K562 (cell line): ENCODE data around the gene SUPT3H. TPM values are rescaled to one million over a fixed set of nuclear protein-coding genes. Genes with fewer than 3 reads are reported as not detected.

Experiments
- ATAC-seq: fragments of 200-7000 bp; cut with Tn5 transposase; 3 replicates; pipeline ENCODE4 v1.9.1; 2020; ENCODE audit warnings: moderate library complexity
- BruUV-seq: library from RNA; stranded (reverse); fragments of 400-500 nt; replicated peaks from 2 replicates; lab custom pipeline; 2021; lab: Mats Ljungman, UMichigan
- CTCF ChIA-PET: fragments of 300-600 bp; formaldehyde crosslinking; extraction: SDS; loops from one replicate; lab custom pipeline; 2021; ENCODE audit warnings: low intra/inter-chr PET ratio; lab: Yijun Ruan, JAX
- POLR2A ChIA-PET: fragments of 300-600, 350-650 bp; sonication (Branson Sonifier 250); formaldehyde crosslinking; extraction: SDS; loops from one replicate; lab custom pipeline; 2021; ENCODE audit warnings: antibody characterized with exemption, inconsistent platforms; lab: Yijun Ruan, JAX
- DNase-seq, 4 experiments: peaks; one replicate each; pipeline versions ENCODE4 v3.0.0 to v3.0.0-alpha.2; 2011 to 2018; ENCODE audit warnings: low spot score in 3 of 4, mixed read lengths in 3 of 4; ENCODE audit errors: extremely low read depth in 1 of 4
- FAIRE-seq: peaks from 2 replicates; lab custom pipeline; 2011; peaks lifted over from hg19 to GRCh38; lab: Jason Lieb, UNC
- H2AFZ ChIP-seq: 2 replicates; pipeline ENCODE4 v1.6.0; 2011; ENCODE audit warnings: low read depth, low read length, control low read depth, inconsistent platforms
- H3K27ac ChIP-seq: fragments of 200-600 bp; 3 replicates; pipeline ENCODE4 v1.8.0; 2011; ENCODE audit warnings: low read depth, mild to moderate bottlenecking, control low read depth, inconsistent platforms, low read length, moderate library complexity, mixed read lengths; ENCODE audit errors: extremely low read depth
- H3K27me3 ChIP-seq, 2 experiments: fragments of 300-600 bp in 1 of 2; 2 replicates in 1 of 2; 3 replicates in 1 of 2; pipeline versions ENCODE4 v1.6.0 to v1.8.0; 2011; ENCODE audit warnings: inconsistent platforms in 2 of 2, low read length in 2 of 2, mild to moderate bottlenecking in 1 of 2, mixed read lengths in 1 of 2, moderate library complexity in 1 of 2; ENCODE audit not compliant: control insufficient read depth in 2 of 2, insufficient read depth in 2 of 2
- H3K36me3 ChIP-seq: fragments of 300-600 bp; 3 replicates; pipeline ENCODE4 v1.8.0; 2011; ENCODE audit warnings: mild to moderate bottlenecking, low read length, inconsistent platforms; ENCODE audit not compliant: control insufficient read depth, insufficient read depth
- H3K4me1 ChIP-seq, 2 experiments: fragments of 200-600 bp in 1 of 2; replicated peaks in 1 of 2; 2 replicates in 1 of 2; 3 replicates in 1 of 2; pipeline versions ENCODE4 v1.5.1 to v1.8.0; 2011; ENCODE audit warnings: inconsistent platforms in 2 of 2, low read length in 2 of 2, mild to moderate bottlenecking in 1 of 2, mixed read lengths in 1 of 2, moderate library complexity in 1 of 2; ENCODE audit not compliant: control insufficient read depth in 2 of 2, insufficient read depth in 2 of 2
- H3K4me2 ChIP-seq: 2 replicates; pipeline ENCODE4 v1.6.1; 2011; ENCODE audit warnings: low read length, control low read depth, inconsistent platforms, mixed read lengths; ENCODE audit not compliant: insufficient read depth
- H3K4me3 ChIP-seq: fragments of 200-600 bp; sonication (generic), shearing (Covaris generic); 2 replicates; pipeline ENCODE4 v1.5.1; 2016; ENCODE audit warnings: control low read depth, inconsistent platforms
- H3K79me2 ChIP-seq: fragments of 200-600 bp; 3 replicates; pipeline ENCODE4 v1.8.0; 2011; ENCODE audit warnings: low read length, inconsistent platforms; ENCODE audit not compliant: control insufficient read depth, insufficient read depth
- H3K9ac ChIP-seq, 2 experiments: 2 replicates each; pipeline versions ENCODE4 v1.6.0 to v1.6.1; 2011; ENCODE audit warnings: low read depth in 2 of 2, low read length in 2 of 2, control low read depth in 1 of 2, inconsistent platforms in 1 of 2, mild to moderate bottlenecking in 1 of 2, mixed read lengths in 1 of 2; ENCODE audit not compliant: insufficient read depth in 1 of 2
- H3K9me1 ChIP-seq: one replicate; pipeline ENCODE4 v1.6.0; 2011; ENCODE audit warnings: inconsistent platforms, mild to moderate bottlenecking, low read length, moderate library complexity; ENCODE audit not compliant: control insufficient read depth, insufficient read depth
- H3K9me3 ChIP-seq: replicated peaks from 2 replicates; pipeline ENCODE4 v1.5.1; 2011; ENCODE audit warnings: low read depth, low read length, inconsistent platforms; ENCODE audit not compliant: control insufficient read depth, insufficient read depth
- H4K20me1 ChIP-seq: replicated peaks from 2 replicates; pipeline ENCODE4 v1.6.1; 2011; ENCODE audit warnings: low read length, inconsistent platforms, mixed read lengths; ENCODE audit not compliant: control insufficient read depth, insufficient read depth
- BRCA1 ChIP-seq, 2 experiments: fragments of 450-650 bp in 1 of 2; sonication (generic) in 1 of 2; formaldehyde crosslinking in 1 of 2; IDR thresholded peaks; 2 replicates each; pipeline versions ENCODE4 v1.5.0 to v1.6.1; 2017 to 2020; ENCODE audit warnings: mild to moderate bottlenecking in 1 of 2, missing genetic modification reagents in 1 of 2
- CTCF ChIP-seq, 3 experiments: IDR thresholded peaks in 2 of 3; conservative IDR thresholded peaks in 1 of 3; 2 replicates each; pipeline ENCODE4 v1.5.1; 2011 to 2012; ENCODE audit warnings: low read length in 3 of 3, mild to moderate bottlenecking in 3 of 3, control low read depth in 2 of 3, improper control_type of control experiment in 1 of 3, inconsistent platforms in 1 of 3, low read depth in 1 of 3, mixed read lengths in 1 of 3, moderate library complexity in 1 of 3; ENCODE audit not compliant: insufficient read depth in 2 of 3
- GABPB1 ChIP-seq: sonication (generic); formaldehyde crosslinking; IDR thresholded peaks from 2 replicates; pipeline ENCODE4 v1.8.0; 2022; ENCODE audit warnings: mild to moderate bottlenecking, missing genetic modification reagents
- ZHX1 ChIP-seq: fragments of 150-350 bp; conservative IDR thresholded peaks from 2 replicates; pipeline ENCODE4 v1.6.1; 2014; ENCODE audit warnings: low read length
- WGBS: fragments of 100-300 bp; shearing (Covaris generic); methylation state at CpG from one replicate; pipeline ENCODE4 v1.1.6; 2016; ENCODE audit warnings: low coverage, mixed read lengths; ENCODE audit not compliant: insufficient coverage; ENCODE audit errors: missing lambda C conversion rate; 5-methylcytosine and 5-hydroxymethylcytosine counted together
- in situ Hi-C: fragments of 300-500 bp; cut with MboI; formaldehyde crosslinking; loops from 4 replicates; pipeline ENCODE4 v1.15.0; 2018; ENCODE audit warnings: inconsistent platforms, mixed read lengths
- intact Hi-C: fragments of 100-400 bp; cut with micrococcal nuclease; formaldehyde crosslinking; loops from 2 replicates; pipeline ENCODE4 v1.14.2; 2022
- polyA plus RNA-seq, 8 experiments: library from polyadenylated mRNA; depleted of rRNA in 4 of 8; stranded (reverse) in 5 of 8; unstranded in 3 of 8; fragments of >200 nt; fragmentation: Nextera tagmentation in 2 of 8; fragmentation: Illumina TruSeq in 1 of 8; extraction: Ambion mirVana in 2 of 8; extraction: Trizol in 1 of 8; gene quantifications; 2 replicates each; pipeline versions ENCODE4 v1.2.1 to v1.2.3, GENCODE V29; 2011 to 2014; ENCODE audit warnings: inconsistent platforms in 1 of 8, missing spikeins in 1 of 8
- total RNA-seq, 7 experiments: library from RNA; depleted of rRNA in 6 of 7; stranded (reverse); fragments of >200 nt in 6 of 7; fragmentation: Illumina TruSeq in 2 of 7; extraction: Trizol in 2 of 7; gene quantifications; 2 replicates each; pipeline versions ENCODE4 v1.2.1 to v1.2.3, GENCODE V29; 2011 to 2021; ENCODE audit warnings: low replicate concordance in 1 of 7

The SUPT3H gene
- total and polyA plus RNA-seq, 9 of the 15 experiments (the other 6 are each of a cell fraction or from before 2014, with no cell fraction given): 7.2 to 16.3 (median 11.9) TPM

GRCh38 chr6:44942798-44943197 lies 434.9 kb downstream of the SUPT3H start:
- ATAC-seq: no peak
- no peak overlapping the region for H3K9ac ChIP-seq
- no peak for TF ChIP-seq ZHX1
- TF ChIP-seq GABPB1 (CRISPR knock-in tag): no peak
- TF ChIP-seq CTCF (IDR thresholded peaks at IDR 0.05 in 2 of 3, conservative IDR thresholded peaks at IDR 0.05 in 1 of 3; ENCODE audit: insufficient read depth in 2 of 3, low read depth in 1 of 3, low read length in 3 of 3): no peak
- no peak for TF ChIP-seq BRCA1 (IDR thresholded peaks at IDR 0.05)
- no peak for TF ChIP-seq BRCA1 (CRISPR knock-in tag; IDR thresholded peaks at IDR 0.05)
- TF ChIP-seq, all 486 proteins: peak for 0
- no peaks in the 10 kb centered on the region for H3K36me3 ChIP-seq
- H2AFZ ChIP-seq: no peak overlapping the region
- WGBS: 0% methylated on average over 1 of the region's 1 CpG
- DNase-seq (no peak), FAIRE-seq (no peak)
- H3K4me1 ChIP-seq: no peaks in the 10 kb centered on the region
- intact Hi-C loops (no loop called here), in situ Hi-C loops (no loop called here)
- H3K27ac ChIP-seq: no peak overlapping the region
- no peaks in the 10 kb centered on the region for H3K27me3 ChIP-seq
- BruUV-seq: no TSS peak
- H3K9me1 ChIP-seq: no peaks in the 10 kb centered on the region
- CTCF ChIA-PET: no interaction called here
- H4K20me1 ChIP-seq: no peaks in the 10 kb centered on the region
- H3K79me2 ChIP-seq: no peaks in the 10 kb centered on the region
- H3K4me2 ChIP-seq: no peak overlapping the region
- no peaks in the 10 kb centered on the region for H3K9me3 ChIP-seq
- H3K4me3 ChIP-seq: no peak overlapping the region
- POLR2A ChIA-PET: no interaction called here
